GM20000 (cell line): ENCODE results near the gene REC114.

Experiments used
- DNase-seq: peaks from one replicate; pipeline ENCODE4 v3.0.0; 2012; ENCODE audit warnings: low spot score
- CTCF ChIP-seq: IDR thresholded peaks from 2 replicates; pipeline ENCODE4 v1.5.1; 2012; ENCODE audit warnings: mild to moderate bottlenecking, control low read depth; ENCODE audit errors: extremely low read depth, missing control alignments

REC114 gene

GRCh38 chr15:73593304-73594074 lies 150.5 kb downstream of the REC114 start:
- no peak for TF ChIP-seq CTCF
- no peak for DNase-seq

- TF ChIP-seq CTCF = no peak
- no peak for DNase-seq
These were observed 151.1 kb downstream of the REC114 start for GRCh38 chr15:73594109-73594508.

- TF ChIP-seq CTCF = no peak
- DNase-seq = no peak
These were observed 153.2 kb downstream of the REC114 start for GRCh38 chr15:73596174-73596573.

GRCh38 chr15:73597036-73597638 lies 154.2 kb downstream of the REC114 start:
- TF ChIP-seq CTCF = no peak
- no peak for DNase-seq

- no peak for DNase-seq
These were observed 155.7 kb downstream of the REC114 start for GRCh38 chr15:73598530-73599160.

GRCh38 chr15:73599934-73600333 lies 157.0 kb downstream of the REC114 start:
- DNase-seq = no peak
- TF ChIP-seq CTCF = no peak

More at GRCh38 chr15:73598530-73599160, 155.7 kb downstream of the REC114 start:
- TF ChIP-seq CTCF = no peak
